Peyer's patch (tissue), 4 donors: ENCODE data around the gene SH3BP1. TPM values are rescaled to one million over a fixed set of nuclear protein-coding genes. Genes with fewer than 3 reads are reported as not detected.
A peak's percentile ranks its signal among the peaks of the same experiment; 100 is the strongest.

Source experiments
- DNase-seq, 3 donors: peaks; one replicate each; pipeline ENCODE4 v3.0.0-alpha.2; 2017 to 2019
- H3K27ac ChIP-seq, 4 donors: fragments of 200-600 bp; sonication (generic); one replicate each; pipeline ENCODE4 v1.5.1; 2016 to 2019
- H3K27me3 ChIP-seq, 2 donors: fragments of 200-600 bp; sonication (generic); one replicate each; pipeline ENCODE4 v1.5.1; 2019
- H3K36me3 ChIP-seq, 3 donors: fragments of 200-600 bp; sonication (generic); one replicate each; pipeline ENCODE4 v1.5.1; 2016 to 2019
- H3K4me1 ChIP-seq, 4 donors: fragments of 200-600 bp; sonication (generic); one replicate each; pipeline ENCODE4 v1.5.1; 2016 to 2019
- H3K4me3 ChIP-seq, 4 donors: fragments of 200-600 bp; sonication (generic); 1 replicate in 3 of 4; 2 replicates in 1 of 4; pipeline ENCODE4 v1.5.1; 2016 to 2019; ENCODE audit warnings: mild to moderate bottlenecking in 1 of 4
- H3K9me3 ChIP-seq, 4 donors: fragments of 200-600 bp; sonication (generic); one replicate each; pipeline ENCODE4 v1.5.1; 2016 to 2019; ENCODE audit warnings: mild to moderate bottlenecking in 1 of 4
- CTCF ChIP-seq, 6 experiments: fragments of 450-650 bp in 4 of 6; fragments of 200-600 bp in 2 of 6; sonication (generic) in 1 of 6; IDR thresholded peaks; one replicate each; pipeline ENCODE4 v1.5.1; 2017 to 2019; ENCODE audit warnings: antibody characterized with exemption in 6 of 6, mild to moderate bottlenecking in 3 of 6, moderate library complexity in 1 of 6
- POLR2A ChIP-seq, 2 donors: fragments of 450-650 bp; IDR thresholded peaks; one replicate each; pipeline ENCODE4 v1.5.1; 2017; ENCODE audit warnings: antibody characterized with exemption in 2 of 2, mild to moderate bottlenecking in 2 of 2, moderate library complexity in 2 of 2
- total RNA-seq, 4 donors: library from RNA; depleted of rRNA; stranded (reverse); fragments of >200 nt; gene quantifications; one replicate each; pipeline ENCODE4 v1.1.0, GENCODE V29; 2016

The SH3BP1 gene
- total RNA-seq, 4 donors from 2014 or later = 55.0 to 135 (median 71.8) TPM

- TF ChIP-seq CTCF (IDR thresholded peaks at IDR 0.05) = no peak
- TF ChIP-seq POLR2A (IDR thresholded peaks at IDR 0.05) = no peak
These were observed 28.3 kb upstream of the SH3BP1 start for GRCh38 chr22:37611207-37611606.

GRCh38 chr22:37616201-37617083, 23.0 kb upstream of the SH3BP1 start:
- TF ChIP-seq CTCF (IDR thresholded peaks at IDR 0.05) (no peak), POLR2A (IDR thresholded peaks at IDR 0.05) (no peak)
- peak overlapping the region in 1 of 4 donors; percentile 38 for H3K27ac ChIP-seq
- H3K9me3 ChIP-seq = no peaks in the 10 kb centered on the region
- no peak for DNase-seq
- H3K4me3 ChIP-seq = no peak overlapping the region
- no peaks in the 10 kb centered on the region for H3K27me3 ChIP-seq
- H3K4me1 ChIP-seq = peaks cover 0 to 15% (median 3%) of the 10 kb centered on the region in 4 donors
- H3K36me3 ChIP-seq = peaks cover 0 to 76% (median 0%) of the 10 kb centered on the region in 3 donors

More at GRCh38 chr22:37611207-37611606, 28.3 kb upstream of the SH3BP1 start:
- no peak overlapping the region for H3K4me3 ChIP-seq
- peak overlapping the region in 1 of 4 donors; percentile 44 for H3K27ac ChIP-seq
- peaks cover 0 to 49% (median 14%) of the 10 kb centered on the region in 4 donors for H3K4me1 ChIP-seq
- DNase-seq = no peak
- no peaks in the 10 kb centered on the region for H3K9me3 ChIP-seq
- no peaks in the 10 kb centered on the region for H3K27me3 ChIP-seq
- peaks cover 0 to 25% (median 0%) of the 10 kb centered on the region in 3 donors for H3K36me3 ChIP-seq

- no peaks in the 10 kb centered on the region for H3K9me3 ChIP-seq
- no peak overlapping the region for H3K4me3 ChIP-seq
- no peaks in the 10 kb centered on the region for H3K27me3 ChIP-seq
- H3K36me3 ChIP-seq = peaks cover 0 to 86% (median 0%) of the 10 kb centered on the region in 3 donors
- H3K4me1 ChIP-seq = peaks cover 0 to 13% (median 3%) of the 10 kb centered on the region in 4 donors
- peak overlapping the region in 1 of 4 donors; percentile 79 for H3K27ac ChIP-seq
- TF ChIP-seq CTCF (IDR thresholded peaks at IDR 0.05) (no peak), POLR2A (IDR thresholded peaks at IDR 0.05) (no peak)
- DNase-seq = no peak
These were observed 22.0 kb upstream of the SH3BP1 start for GRCh38 chr22:37617431-37617830.

- Histone ChIP-seq H3K36me3 (peaks cover 0 to 92% (median 0%) of the 10 kb centered on the region in 3 donors), H3K4me1 (peaks cover 0 to 8% (median 3%) of the 10 kb centered on the region in 4 donors), H3K9me3 (no peaks in the 10 kb centered on the region), H3K4me3 (peak overlapping the region in 1 of 4 donors; percentile 0), H3K27ac (peak overlapping the region in 2 of 4 donors; percentile 65 to 79), H3K27me3 (no peaks in the 10 kb centered on the region)
- TF ChIP-seq CTCF (IDR thresholded peaks at IDR 0.05) = no peak
- TF ChIP-seq POLR2A (IDR thresholded peaks at IDR 0.05) = no peak
- DNase-seq = peak in 2 of 3 donors; percentile 85 to 86
These were observed 21.3 kb upstream of the SH3BP1 start for GRCh38 chr22:37618072-37618656.

- H3K36me3 ChIP-seq = peaks cover 0 to 92% (median 0%) of the 10 kb centered on the region in 3 donors
- no peaks in the 10 kb centered on the region for H3K27me3 ChIP-seq
- peak overlapping the region in 2 of 4 donors; percentile 65 to 79 for H3K27ac ChIP-seq
- no peaks in the 10 kb centered on the region for H3K9me3 ChIP-seq
- DNase-seq = no peak
- peak overlapping the region in 1 of 4 donors; percentile 0 for H3K4me3 ChIP-seq
- H3K4me1 ChIP-seq = peaks cover 0 to 8% (median 5%) of the 10 kb centered on the region in 4 donors
- TF ChIP-seq POLR2A (IDR thresholded peaks at IDR 0.05) = no peak
- no peak for TF ChIP-seq CTCF (IDR thresholded peaks at IDR 0.05)
These were observed 20.8 kb upstream of the SH3BP1 start for GRCh38 chr22:37618674-37619073.
